Measurements from ENCODE around the gene ATP4A.

Gene ATP4A

DNA sequence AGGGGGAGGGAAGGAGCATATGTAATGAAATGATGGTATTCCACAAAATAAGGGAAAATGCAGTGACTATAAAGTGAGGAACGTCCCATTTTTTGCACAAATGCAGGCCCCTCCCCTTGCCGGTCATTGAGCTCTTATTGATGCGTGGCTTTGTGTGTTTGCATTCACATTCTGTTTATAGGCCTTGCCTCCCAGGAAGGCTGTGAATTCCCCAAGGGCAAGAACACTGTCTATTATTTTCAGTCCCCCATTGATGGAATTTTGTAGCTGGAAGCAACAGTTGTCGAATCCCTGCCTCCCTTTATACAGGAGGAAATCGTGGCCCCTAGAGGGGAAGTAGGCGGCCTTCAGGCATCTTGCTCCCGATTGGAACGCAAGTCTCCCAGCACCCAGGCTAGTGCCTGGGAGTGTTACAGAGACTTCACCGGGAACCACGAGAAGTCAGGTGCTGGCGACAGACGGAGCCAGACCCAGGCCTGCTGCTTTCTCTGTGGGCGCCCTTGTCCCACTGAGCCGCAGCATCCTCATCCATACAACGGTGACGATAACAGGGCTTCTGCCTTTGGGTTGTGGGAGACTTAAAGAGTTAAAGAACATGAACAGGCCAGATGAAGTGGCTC, 42.2 kb downstream of the ATP4A start:
- no peak overlapping the region for H3K27ac ChIP-seq
- DNase-seq (ENCODE audit: low spot score) = no peak
- CTCF ChIA-PET = interaction anchor here (0.6 to 2.1 kb wide), 2 partner anchors 11 to 86 kb away, joined by 3 to 7 read pairs; no protein-coding TSS in a partner anchor
- POLR2A ChIA-PET (ENCODE audit: low non-redundant PET) = no interaction called here
- TF ChIP-seq, protein P1, sequence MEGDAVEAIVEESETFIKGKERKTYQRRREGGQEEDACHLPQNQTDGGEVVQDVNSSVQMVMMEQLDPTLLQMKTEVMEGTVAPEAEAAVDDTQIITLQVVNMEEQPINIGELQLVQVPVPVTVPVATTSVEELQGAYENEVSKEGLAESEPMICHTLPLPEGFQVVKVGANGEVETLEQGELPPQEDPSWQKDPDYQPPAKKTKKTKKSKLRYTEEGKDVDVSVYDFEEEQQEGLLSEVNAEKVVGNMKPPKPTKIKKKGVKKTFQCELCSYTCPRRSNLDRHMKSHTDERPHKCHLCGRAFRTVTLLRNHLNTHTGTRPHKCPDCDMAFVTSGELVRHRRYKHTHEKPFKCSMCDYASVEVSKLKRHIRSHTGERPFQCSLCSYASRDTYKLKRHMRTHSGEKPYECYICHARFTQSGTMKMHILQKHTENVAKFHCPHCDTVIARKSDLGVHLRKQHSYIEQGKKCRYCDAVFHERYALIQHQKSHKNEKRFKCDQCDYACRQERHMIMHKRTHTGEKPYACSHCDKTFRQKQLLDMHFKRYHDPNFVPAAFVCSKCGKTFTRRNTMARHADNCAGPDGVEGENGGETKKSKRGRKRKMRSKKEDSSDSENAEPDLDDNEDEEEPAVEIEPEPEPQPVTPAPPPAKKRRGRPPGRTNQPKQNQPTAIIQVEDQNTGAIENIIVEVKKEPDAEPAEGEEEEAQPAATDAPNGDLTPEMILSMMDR (conservative IDR thresholded peaks at IDR 0.05; ENCODE audit: low read depth) = no peak

DNA sequence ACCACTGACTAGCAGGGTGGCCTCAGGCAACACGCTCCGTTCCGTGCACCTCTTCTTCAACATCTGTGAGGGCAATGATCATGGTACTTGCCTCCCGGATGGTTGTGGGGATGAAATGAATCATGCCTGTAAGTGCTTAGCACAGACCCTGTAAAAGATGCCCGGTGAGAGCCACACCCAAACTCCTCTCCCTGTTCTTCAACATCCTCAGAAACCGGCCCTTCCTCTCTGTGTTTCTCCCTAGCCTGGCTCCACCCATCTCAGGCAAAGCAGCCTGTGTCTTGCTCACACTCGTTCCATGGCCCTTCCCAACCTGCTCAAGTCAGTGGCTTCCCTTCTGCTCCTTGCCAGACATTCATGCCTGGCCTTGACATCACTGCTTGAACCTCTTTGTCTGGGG, 44.2 kb downstream of the ATP4A start:
- POLR2A ChIA-PET (ENCODE audit: low non-redundant PET) = no interaction called here
- CTCF ChIA-PET = interaction anchor here (1.3 kb wide), 1 partner anchor 9 kb away, joined by 5 read pairs; no protein-coding TSS in a partner anchor
- peak; percentile 72 for DNase-seq (ENCODE audit: low spot score)

DNA sequence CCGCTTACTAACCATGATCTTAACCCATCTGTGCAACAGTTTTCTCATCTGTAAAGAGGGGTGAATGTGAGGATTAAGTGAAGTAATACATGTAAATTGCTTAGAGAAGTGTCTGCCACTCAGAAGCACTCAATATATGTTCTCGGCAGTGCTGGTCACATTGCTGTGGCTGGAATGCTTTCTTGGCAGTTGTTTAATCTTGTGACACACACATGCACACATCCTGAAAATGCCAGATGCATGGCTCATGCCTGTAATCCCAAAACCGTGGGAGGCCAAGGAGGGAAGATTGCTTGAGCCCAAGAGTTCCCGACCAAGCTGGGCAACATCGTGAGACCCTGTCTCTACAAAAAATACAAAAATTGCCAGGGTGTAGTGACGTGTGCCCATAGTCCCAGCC, 45.1 kb downstream of the ATP4A start:
- peak overlapping the region; percentile 9; the same call in 1 of the 2 replicates for H3K27ac ChIP-seq
- CTCF ChIA-PET = interaction anchor here (1.3 kb wide), 1 partner anchor 8 kb away, joined by 5 read pairs; no protein-coding TSS in a partner anchor
- TF ChIP-seq, protein P1 (conservative IDR thresholded peaks at IDR 0.05; ENCODE audit: low read depth) = no peak
- POLR2A ChIA-PET (ENCODE audit: low non-redundant PET) = no interaction called here
- DNase-seq (ENCODE audit: low spot score) = peak; percentile 43

More for the DNA sequence above, 44.2 kb downstream of the ATP4A start:
- peak overlapping the region; percentile 9 for H3K27ac ChIP-seq
- TF ChIP-seq, protein P1 (conservative IDR thresholded peaks at IDR 0.05; ENCODE audit: low read depth) = no peak

DNA sequence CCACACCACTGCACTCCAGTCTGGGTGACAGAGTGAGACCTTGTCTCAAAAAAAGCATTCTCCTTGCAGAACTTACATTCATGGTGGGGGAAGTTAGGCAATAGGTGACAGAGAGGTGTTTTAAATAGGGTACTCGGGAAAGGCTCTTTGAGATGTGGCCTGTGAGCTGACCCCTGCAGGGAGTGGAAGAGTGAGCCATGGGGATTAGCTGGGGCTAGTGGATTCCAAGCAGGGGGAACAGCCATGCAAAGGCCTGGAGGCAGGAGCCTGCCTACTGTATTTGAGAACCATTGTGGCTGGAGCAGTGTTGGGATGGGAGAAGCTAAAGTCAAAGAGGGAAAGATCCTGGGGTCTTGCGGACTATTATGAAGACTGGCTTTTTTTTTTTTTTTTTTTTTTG, 46.1 kb downstream of the ATP4A start:
- H3K27ac ChIP-seq = no peak overlapping the region
- ChIA-PET POLR2A (ENCODE audit: low non-redundant PET) (no interaction called here), CTCF (interaction anchor here (1.2 kb wide), 1 partner anchor 102 kb away, joined by 3 read pairs; no protein-coding TSS in a partner anchor)
- TF ChIP-seq, protein P1 (conservative IDR thresholded peaks at IDR 0.05; ENCODE audit: low read depth) = no peak
- DNase-seq (ENCODE audit: low spot score) = no peak

DNA sequence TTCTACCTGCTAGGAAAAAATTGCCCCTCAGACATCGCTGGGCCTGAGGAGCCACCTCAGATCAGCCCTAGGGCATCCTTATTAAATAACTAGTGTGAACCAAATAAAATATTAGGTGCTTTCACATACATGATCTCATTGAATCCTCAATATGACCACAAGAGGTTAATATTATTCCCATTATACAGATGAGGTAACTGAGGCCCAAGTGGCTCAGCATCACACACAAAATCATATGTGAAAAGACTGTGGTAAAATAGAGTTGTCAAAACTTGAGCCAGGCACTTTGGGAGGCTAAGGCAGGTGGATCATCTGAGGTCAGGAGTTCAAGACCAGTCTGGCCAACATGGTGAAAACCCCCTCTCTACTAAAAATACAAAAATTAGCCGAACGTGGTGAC, 47.1 kb downstream of the ATP4A start:
- ChIA-PET CTCF (interaction anchor here (0.7 kb wide), 1 partner anchor 33 kb away, joined by 5 read pairs; no protein-coding TSS in a partner anchor), POLR2A (ENCODE audit: low non-redundant PET) (no interaction called here)
- no peak overlapping the region for H3K27ac ChIP-seq
- no peak for DNase-seq (ENCODE audit: low spot score)
- TF ChIP-seq, protein P1 (conservative IDR thresholded peaks at IDR 0.05; ENCODE audit: low read depth) = no peak

DNA sequence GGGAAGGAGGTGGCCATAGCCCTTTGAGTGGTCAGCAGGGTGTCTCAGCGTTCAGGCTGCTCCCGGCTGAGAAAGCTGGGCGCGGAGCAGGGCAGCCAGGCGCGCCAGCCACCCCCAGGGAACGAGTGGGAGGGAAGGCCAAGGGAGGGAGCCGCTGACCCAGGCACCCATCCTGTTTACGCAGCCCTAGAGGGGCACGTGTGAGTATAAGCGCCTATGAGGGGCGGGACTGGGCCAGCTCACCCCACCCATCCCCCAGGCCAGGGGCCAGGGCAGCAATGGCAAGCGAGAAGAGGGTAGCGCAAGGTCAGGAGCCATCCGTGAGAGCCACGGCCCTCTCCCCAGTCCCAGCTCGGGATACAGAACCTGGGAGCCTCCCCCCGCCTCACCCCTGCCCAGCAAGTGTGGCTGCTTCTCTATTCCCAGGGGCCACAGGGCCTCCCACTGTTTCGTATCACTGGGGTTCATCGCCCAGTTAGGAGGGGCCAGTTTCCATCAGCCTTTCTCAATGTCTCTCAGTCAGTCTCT, 49.1 kb downstream of the ATP4A start:
- TF ChIP-seq, protein P1 (conservative IDR thresholded peaks at IDR 0.05; ENCODE audit: low read depth) = no peak
- no peak overlapping the region for H3K27ac ChIP-seq
- CTCF ChIA-PET = interaction anchor here (0.6 to 2.0 kb wide), 2 partner anchors 19 to 704 kb away, joined by 9 to 10 read pairs; no protein-coding TSS in a partner anchor
- DNase-seq (ENCODE audit: low spot score) = no peak
- POLR2A ChIA-PET (ENCODE audit: low non-redundant PET) = no interaction called here
